NB4 (cell line): ENCODE data around the gene PGAM2.

Source experiments
- CTCF ChIP-seq: IDR thresholded peaks from one replicate; pipeline ENCODE4 v1.5.1; 2012; ENCODE audit warnings: low read depth, low read length
- MAX ChIP-seq: IDR thresholded peaks from 2 replicates; pipeline ENCODE4 v1.6.1; 2011; ENCODE audit warnings: low read depth, low read length
- MYC ChIP-seq: IDR thresholded peaks from 2 replicates; pipeline ENCODE4 v1.6.1; 2011; ENCODE audit warnings: low read depth, low read length
- POLR2A ChIP-seq: IDR thresholded peaks from 2 replicates; pipeline ENCODE4 v1.6.1; 2011; ENCODE audit warnings: mild to moderate bottlenecking; ENCODE audit not compliant: insufficient read length; ENCODE audit errors: extremely low read depth

DNA sequence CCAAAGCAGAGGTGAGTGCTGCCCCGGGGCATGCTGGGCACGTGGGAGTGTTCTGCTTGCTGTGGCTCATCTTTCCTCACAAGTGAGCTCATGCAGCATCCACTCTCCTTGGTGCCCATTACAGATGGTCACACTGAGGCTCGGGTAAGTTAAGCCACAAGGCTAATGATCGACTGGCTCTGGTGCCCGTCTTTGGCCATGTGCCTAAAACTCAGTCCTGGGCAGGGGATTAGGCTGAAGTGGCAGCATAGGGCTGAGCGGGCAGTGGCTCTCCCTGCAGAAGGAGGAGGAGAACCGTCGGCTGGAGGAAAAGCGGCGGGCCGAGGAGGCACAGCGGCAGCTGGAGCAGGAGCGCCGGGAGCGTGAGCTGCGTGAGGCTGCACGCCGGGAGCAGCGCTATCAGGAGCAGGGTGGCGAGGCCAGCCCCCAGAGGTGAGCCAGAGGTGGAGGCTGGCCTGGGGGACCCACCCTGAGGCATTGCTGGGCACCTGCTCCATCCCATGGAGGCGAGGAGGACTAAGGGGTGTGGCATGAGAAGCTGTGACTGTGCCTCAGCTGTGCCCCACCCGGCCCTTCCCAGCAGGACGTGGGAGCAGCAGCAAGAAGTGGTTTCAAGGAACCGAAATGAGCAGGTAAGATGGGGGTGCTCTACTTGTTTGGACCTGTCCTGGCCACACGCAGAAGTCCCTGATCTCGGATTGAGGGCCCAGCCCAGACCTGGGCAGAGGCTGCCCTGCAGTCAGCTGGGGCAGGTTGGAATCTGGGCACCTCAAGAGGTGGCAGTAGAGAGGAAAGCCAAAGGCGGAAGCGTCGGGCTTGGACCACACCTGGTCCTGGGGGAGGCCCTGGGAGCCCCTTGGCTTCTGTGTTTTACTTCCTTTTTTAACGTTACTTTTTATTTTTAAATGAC lies 7.3 kb downstream of the PGAM2 start:
- no peak for TF ChIP-seq MAX
- TF ChIP-seq CTCF: no peak
- TF ChIP-seq POLR2A: no peak
- no peak for TF ChIP-seq MYC
